Small intestine (tissue), 7 donors: ENCODE results near the gene CIBAR2. TPM values are rescaled to one million over a fixed set of nuclear protein-coding genes. Genes with fewer than 3 reads are reported as not detected.
"Not testable (repeated sequence)": the region's sequence is repeated elsewhere in the genome, so short reads cannot be mapped to it uniquely, and the experiment has no call there.

Experiments
- DNase-seq, 2 donors: peaks; one replicate each; pipeline versions ENCODE4 v3.0.0 to v3.0.0-alpha.2; 2013
- FAIRE-seq: peaks from 2 replicates; lab custom pipeline; 2012; peaks lifted over from hg19 to GRCh38; lab: Jason Lieb, UNC
- H3K27ac ChIP-seq, 3 donors: one replicate each; pipeline ENCODE4 v1.5.1; 2013; ENCODE audit warnings: low read length in 2 of 3, mild to moderate bottlenecking in 2 of 3, control low read depth in 1 of 3, inconsistent platforms in 1 of 3, low read depth in 1 of 3, moderate library complexity in 1 of 3
- H3K27me3 ChIP-seq, 3 donors: one replicate each; pipeline ENCODE4 v1.6.1; 2013; ENCODE audit warnings: low read length in 3 of 3, inconsistent platforms in 1 of 3; ENCODE audit not compliant: control insufficient read depth in 3 of 3, insufficient read depth in 3 of 3
- H3K36me3 ChIP-seq, 3 donors: one replicate each; pipeline ENCODE4 v1.6.1; 2013; ENCODE audit warnings: low read length in 3 of 3, inconsistent platforms in 1 of 3, low read depth in 1 of 3, mild to moderate bottlenecking in 1 of 3, moderate library complexity in 1 of 3; ENCODE audit not compliant: control insufficient read depth in 3 of 3, insufficient read depth in 2 of 3
- H3K4me1 ChIP-seq, 3 donors: one replicate each; pipeline ENCODE4 v1.6.1; 2013; ENCODE audit warnings: low read length in 2 of 3, inconsistent platforms in 1 of 3, low read depth in 1 of 3, mild to moderate bottlenecking in 1 of 3, moderate library complexity in 1 of 3; ENCODE audit not compliant: control insufficient read depth in 3 of 3, insufficient read depth in 2 of 3
- H3K4me3 ChIP-seq, 3 donors: one replicate each; pipeline ENCODE4 v1.5.1; 2013; ENCODE audit warnings: low read length in 3 of 3, control low read depth in 1 of 3, inconsistent platforms in 1 of 3, low read depth in 1 of 3, mild to moderate bottlenecking in 1 of 3, moderate library complexity in 1 of 3
- H3K9me3 ChIP-seq, 2 donors: one replicate each; pipeline ENCODE4 v1.6.1; 2013; ENCODE audit warnings: low read depth in 1 of 2, low read length in 1 of 2; ENCODE audit not compliant: control insufficient read depth in 2 of 2, insufficient read depth in 1 of 2
- WGBS, 3 donors: extraction: QIAGEN DNeasy Blood & Tissue Kit; methylation state at CpG; one replicate each; pipeline ENCODE4 v1.1.7; 2013; 5-methylcytosine and 5-hydroxymethylcytosine counted together
- polyA plus RNA-seq, 4 donors: library from polyadenylated mRNA; stranded (reverse) in 3 of 4; unstranded in 1 of 4; fragments of 200-250 nt in 3 of 4; fragments of 120-200 nt in 1 of 4; gene quantifications; one replicate each; pipeline versions ENCODE4 v1.2.1 to v1.2.3, GENCODE V29; 2013
- donor health status: healthy with polysubstance abuse.
- donor health status: control.
- donor health status: control.
- donor health status: Bipolar disorder and iron deficiency.
- donor health status: healthy.

CIBAR2 gene
- polyA plus RNA-seq, 4 donors: 0.04 to 3.0 (median 0.19) TPM; not detected in 1

- not testable (repeated sequence) for H3K36me3 ChIP-seq, DNase-seq, H3K27me3 ChIP-seq, H3K9me3 ChIP-seq, H3K4me3 ChIP-seq, H3K4me1 ChIP-seq, FAIRE-seq
- 93 to 97% (median 94%) methylated on average over 6 of the region's 6 CpGs for WGBS, 3 donors
- H3K27ac ChIP-seq: peak overlapping the region in 1 of 3 donors; percentile 40
These were observed 11.2 kb upstream of the CIBAR2 start for GRCh38 chr16:85123441-85123840.

- H3K4me3 ChIP-seq: no peak overlapping the region
- WGBS, 3 donors: 70 to 79% (median 71%) methylated on average over 4 of the region's 4 CpGs
- FAIRE-seq: no peak
- DNase-seq: no peak
- peaks cover 0 to 4% (median 0%) of the 10 kb centered on the region in 3 donors for H3K4me1 ChIP-seq
- no peaks in the 10 kb centered on the region for H3K36me3 ChIP-seq
- no peak overlapping the region for H3K27ac ChIP-seq
- peaks cover 0 to 10% of the 10 kb centered on the region in 2 donors for H3K9me3 ChIP-seq
- no peaks in the 10 kb centered on the region for H3K27me3 ChIP-seq
These were observed 7.7 kb upstream of the CIBAR2 start for GRCh38 chr16:85120006-85120340.

- FAIRE-seq: no peak
- Histone ChIP-seq H3K36me3 (no peaks in the 10 kb centered on the region), H3K27ac (no peak overlapping the region), H3K4me3 (no peak overlapping the region), H3K27me3 (no peaks in the 10 kb centered on the region), H3K9me3 (peaks cover 0 to 10% of the 10 kb centered on the region in 2 donors), H3K4me1 (peaks cover 0 to 8% (median 0%) of the 10 kb centered on the region in 3 donors)
- WGBS, 3 donors: 88 to 96% (median 92%) methylated on average over 12 of the region's 12 CpGs
- DNase-seq: no peak
These were observed 5.1 kb upstream of the CIBAR2 start for GRCh38 chr16:85117418-85117817.

GRCh38 chr16:85114909-85115567 is 2.8 kb upstream of the CIBAR2 start:
- peaks cover 0 to 8% (median 0%) of the 10 kb centered on the region in 3 donors for H3K4me1 ChIP-seq
- H3K9me3 ChIP-seq: peaks cover 0 to 10% of the 10 kb centered on the region in 2 donors
- H3K36me3 ChIP-seq: no peaks in the 10 kb centered on the region
- no peaks in the 10 kb centered on the region for H3K27me3 ChIP-seq
- WGBS, 3 donors: 3 to 9% (median 5%) methylated on average over 20 of the region's 20 CpGs
- DNase-seq (peak; percentile 80 to 93), FAIRE-seq (no peak)
- peak overlapping the region in 1 of 3 donors; percentile 18 for H3K4me3 ChIP-seq
- peak overlapping the region in 1 of 3 donors; percentile 71 for H3K27ac ChIP-seq

GRCh38 chr16:85113913-85114312 is 1.6 kb upstream of the CIBAR2 start:
- H3K36me3 ChIP-seq: no peaks in the 10 kb centered on the region
- H3K4me1 ChIP-seq: peaks cover 0 to 8% (median 0%) of the 10 kb centered on the region in 3 donors
- 67 to 72% (median 69%) methylated on average over 14 of the region's 14 CpGs for WGBS, 3 donors
- DNase-seq (no peak), FAIRE-seq (no peak)
- no peak overlapping the region for H3K27ac ChIP-seq
- H3K27me3 ChIP-seq: no peaks in the 10 kb centered on the region
- H3K9me3 ChIP-seq: peaks cover 0 to 10% of the 10 kb centered on the region in 2 donors
- H3K4me3 ChIP-seq: no peak overlapping the region

GRCh38 chr16:85113168-85113733 is 979 bp upstream of the CIBAR2 start:
- WGBS, 3 donors: 89 to 92% (median 90%) methylated on average over 13 to 14 of the region's 14 CpGs
- DNase-seq: no peak

GRCh38 chr16:85111184-85111583 is 1.1 kb downstream of the CIBAR2 start:
- Histone ChIP-seq H3K36me3 (no peaks in the 10 kb centered on the region), H3K27me3 (no peaks in the 10 kb centered on the region), H3K4me1 (peaks cover 0 to 8% (median 0%) of the 10 kb centered on the region in 3 donors), H3K4me3 (no peak overlapping the region), H3K9me3 (no peaks in the 10 kb centered on the region), H3K27ac (no peak overlapping the region)
- FAIRE-seq: no peak
- DNase-seq: no peak
- WGBS, 3 donors: 84 to 86% (median 84%) methylated on average over 9 of the region's 9 CpGs

More at GRCh38 chr16:85113168-85113733, 979 bp upstream of the CIBAR2 start:
- H3K36me3 ChIP-seq: no peaks in the 10 kb centered on the region
- H3K4me3 ChIP-seq: no peak overlapping the region
- no peaks in the 10 kb centered on the region for H3K27me3 ChIP-seq
- no peak overlapping the region for H3K27ac ChIP-seq
- peaks cover 0 to 5% of the 10 kb centered on the region in 2 donors for H3K9me3 ChIP-seq
- H3K4me1 ChIP-seq: peaks cover 0 to 8% (median 0%) of the 10 kb centered on the region in 3 donors
- FAIRE-seq: no peak

- WGBS, 3 donors: 96 to 98% (median 97%) methylated on average over 19 of the region's 19 CpGs
These were observed 2.2 kb downstream of the CIBAR2 start for GRCh38 chr16:85110105-85110504.

More at GRCh38 chr16:85110105-85110504, 2.2 kb downstream of the CIBAR2 start:
- Histone ChIP-seq H3K9me3 (no peaks in the 10 kb centered on the region), H3K27ac (no peak overlapping the region), H3K4me3 (no peak overlapping the region), H3K27me3 (no peaks in the 10 kb centered on the region), H3K4me1 (peaks cover 0 to 5% (median 0%) of the 10 kb centered on the region in 3 donors), H3K36me3 (no peaks in the 10 kb centered on the region)
- DNase-seq (no peak), FAIRE-seq (no peak)
